Measurements from ENCODE around the gene SLC17A2.

SLC17A2 gene

DNA sequence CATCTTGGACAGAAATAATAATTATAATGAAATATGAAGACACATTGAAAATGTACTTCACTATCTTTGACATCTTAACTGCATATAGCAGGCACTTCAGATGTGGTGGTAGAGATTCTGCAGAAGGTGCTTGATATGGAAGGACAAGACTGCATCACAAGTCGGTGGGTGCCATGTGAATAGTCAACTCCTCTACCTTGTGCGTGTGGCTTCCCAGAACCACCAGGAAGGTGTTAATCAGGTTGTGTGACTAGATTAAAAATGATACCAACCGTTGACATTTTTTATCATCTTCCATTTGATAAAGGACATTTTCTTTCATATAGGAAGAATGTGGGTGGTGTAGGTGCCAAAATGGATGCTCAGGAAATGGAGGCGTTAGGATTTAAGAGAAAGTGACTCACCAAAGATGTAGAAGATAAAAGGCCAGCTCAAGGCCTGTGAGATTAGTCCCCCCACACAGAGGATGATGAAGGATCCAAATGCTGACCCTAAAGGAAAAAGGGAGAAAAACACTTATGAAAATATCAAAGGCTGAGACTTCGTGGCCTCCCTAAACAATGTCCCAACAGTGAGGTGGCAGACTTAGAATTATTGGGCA is 12.3 kb downstream of the SLC17A2 start:
- H3K9ac ChIP-seq (ENCODE audit: low read depth, low read length) = no peak overlapping the region
- H3K36me3 ChIP-seq (ENCODE audit: insufficient read depth, low read length) = no peaks in the 10 kb centered on the region
- no peaks in the 10 kb centered on the region for H3K4me1 ChIP-seq (ENCODE audit: insufficient read depth, low read length)
- H3K9me3 ChIP-seq (ENCODE audit: control insufficient read depth, insufficient read depth, low read length) = no peaks in the 10 kb centered on the region

- Histone ChIP-seq H3K4me1 (ENCODE audit: insufficient read depth, low read length) (no peaks in the 10 kb centered on the region), H3K36me3 (ENCODE audit: insufficient read depth, low read length) (no peaks in the 10 kb centered on the region), H3K9me3 (ENCODE audit: control insufficient read depth, insufficient read depth, low read length) (no peaks in the 10 kb centered on the region), H3K9ac (ENCODE audit: low read depth, low read length) (no peak overlapping the region)
Measured at GRCh38 chr6:25916789-25917490, 13.6 kb downstream of the SLC17A2 start.

- Histone ChIP-seq H3K36me3 (ENCODE audit: insufficient read depth, low read length) (no peaks in the 10 kb centered on the region), H3K4me1 (ENCODE audit: insufficient read depth, low read length) (no peaks in the 10 kb centered on the region), H3K9ac (ENCODE audit: low read depth, low read length) (no peak overlapping the region), H3K9me3 (ENCODE audit: control insufficient read depth, insufficient read depth, low read length) (no peaks in the 10 kb centered on the region)
Measured at GRCh38 chr6:25916330-25916729, 14.2 kb downstream of the SLC17A2 start.

DNA sequence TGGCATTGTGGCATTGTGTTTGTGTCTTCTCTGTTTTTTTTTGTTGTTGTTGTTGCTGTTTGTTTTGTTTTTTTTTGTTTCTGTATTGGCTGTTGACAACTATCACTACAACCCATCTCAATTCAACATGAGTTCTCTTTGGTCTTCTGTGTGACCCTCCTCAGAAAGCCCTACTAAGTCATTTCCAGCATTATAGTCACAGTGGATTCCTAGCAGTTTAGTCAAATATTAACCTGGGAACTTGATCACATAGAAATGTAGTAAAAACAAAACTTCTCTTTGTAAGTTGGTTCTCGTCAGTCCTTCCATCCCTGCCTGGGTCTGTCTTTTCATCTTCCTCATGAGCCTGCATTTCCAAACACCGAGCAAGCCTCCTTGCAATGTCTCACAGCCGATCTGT is 16.8 kb downstream of the SLC17A2 start:
- Histone ChIP-seq H3K9ac (ENCODE audit: low read depth, low read length) (no peak overlapping the region), H3K9me3 (ENCODE audit: control insufficient read depth, insufficient read depth, low read length) (no peaks in the 10 kb centered on the region), H3K36me3 (ENCODE audit: insufficient read depth, low read length) (no peaks in the 10 kb centered on the region), H3K4me1 (ENCODE audit: insufficient read depth, low read length) (no peaks in the 10 kb centered on the region)

- Histone ChIP-seq H3K9me3 (ENCODE audit: control insufficient read depth, insufficient read depth, low read length) (no peaks in the 10 kb centered on the region), H3K36me3 (ENCODE audit: insufficient read depth, low read length) (no peaks in the 10 kb centered on the region), H3K4me1 (ENCODE audit: insufficient read depth, low read length) (no peaks in the 10 kb centered on the region), H3K9ac (ENCODE audit: low read depth, low read length) (no peak overlapping the region)
Measured at GRCh38 chr6:25911351-25911750, 19.1 kb downstream of the SLC17A2 start.

- no peaks in the 10 kb centered on the region for H3K9me3 ChIP-seq (ENCODE audit: control insufficient read depth, insufficient read depth, low read length)
- H3K36me3 ChIP-seq (ENCODE audit: insufficient read depth, low read length) = no peaks in the 10 kb centered on the region
- H3K9ac ChIP-seq (ENCODE audit: low read depth, low read length) = no peak overlapping the region
- H3K4me1 ChIP-seq (ENCODE audit: insufficient read depth, low read length) = no peaks in the 10 kb centered on the region
Measured at GRCh38 chr6:25907475-25908014, 22.9 kb downstream of the SLC17A2 start.

DNA sequence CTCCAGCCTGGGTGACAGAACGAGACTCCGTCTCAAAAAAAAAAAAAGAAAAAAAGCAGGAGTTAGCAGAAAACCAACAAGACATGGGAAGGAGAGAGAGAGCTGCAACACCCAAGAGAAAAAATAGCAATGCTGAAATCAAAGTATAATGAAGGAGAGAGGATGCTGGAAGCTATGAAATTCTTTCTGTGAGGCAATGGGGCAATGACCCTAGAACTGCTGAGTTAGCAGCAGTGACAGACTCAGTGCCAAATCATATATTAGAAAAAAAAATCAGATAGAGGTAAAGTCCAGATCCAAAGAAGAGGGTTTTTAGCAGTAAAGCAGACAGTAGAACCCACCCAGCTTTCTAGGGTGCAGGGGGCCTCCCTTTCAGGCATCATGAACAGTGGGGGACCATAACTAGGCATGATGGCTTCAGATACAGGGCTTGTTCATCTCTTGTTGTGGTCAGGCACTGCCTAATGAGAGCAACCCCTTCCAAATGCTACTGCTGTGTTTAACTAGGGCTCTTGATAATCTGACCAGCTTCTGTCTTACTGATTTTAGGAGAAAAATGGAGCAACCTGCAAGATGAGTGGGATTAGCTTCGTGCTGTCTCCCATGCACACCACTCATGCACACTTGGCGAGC is 26.9 kb downstream of the SLC17A2 start:
- Histone ChIP-seq H3K9ac (ENCODE audit: low read depth, low read length) (no peak overlapping the region), H3K9me3 (ENCODE audit: control insufficient read depth, insufficient read depth, low read length) (no peaks in the 10 kb centered on the region), H3K36me3 (ENCODE audit: insufficient read depth, low read length) (no peaks in the 10 kb centered on the region), H3K4me1 (ENCODE audit: insufficient read depth, low read length) (peaks cover 18% of the 10 kb centered on the region)

DNA sequence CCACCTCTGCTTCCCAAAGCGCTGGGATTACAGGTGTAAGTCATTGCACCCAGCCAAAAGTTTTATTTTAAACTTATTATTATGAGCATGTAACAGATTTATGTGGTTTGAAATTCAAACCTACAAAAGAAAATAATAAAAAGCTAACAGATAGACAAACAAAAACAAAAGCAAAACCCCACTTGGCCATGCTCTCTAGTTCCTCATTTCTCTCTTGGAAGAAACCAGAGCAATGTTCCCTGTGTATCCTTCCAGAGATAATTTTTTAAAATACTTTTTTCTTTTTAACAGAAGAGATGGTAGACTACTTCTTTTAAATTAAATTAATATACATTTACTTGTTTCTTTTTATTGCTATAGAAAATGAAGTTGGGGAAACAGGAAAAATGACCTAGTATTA is 28.4 kb downstream of the SLC17A2 start:
- Histone ChIP-seq H3K36me3 (ENCODE audit: insufficient read depth, low read length) (no peaks in the 10 kb centered on the region), H3K4me1 (ENCODE audit: insufficient read depth, low read length) (peaks cover 24% of the 10 kb centered on the region), H3K9me3 (ENCODE audit: control insufficient read depth, insufficient read depth, low read length) (no peaks in the 10 kb centered on the region), H3K9ac (ENCODE audit: low read depth, low read length) (no peak overlapping the region)

DNA sequence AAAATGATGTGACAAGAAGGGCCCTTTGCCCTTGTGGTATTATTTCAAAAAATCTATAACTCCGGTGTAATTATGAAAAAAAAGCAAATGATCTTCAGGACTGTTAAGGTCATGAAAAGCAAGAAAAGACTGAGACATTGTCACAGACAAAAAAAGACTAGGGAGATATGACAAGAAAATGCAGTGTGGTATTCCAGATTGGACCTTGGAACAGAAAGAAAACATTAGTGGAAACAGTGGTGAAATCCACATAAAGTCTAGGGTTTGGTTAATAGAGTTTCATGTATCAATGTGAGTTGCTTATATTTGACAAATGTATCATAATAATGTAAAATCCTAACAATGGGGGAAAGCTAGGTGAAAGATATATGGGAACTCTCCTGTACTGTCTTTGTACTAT is 29.6 kb downstream of the SLC17A2 start:
- no peak overlapping the region for H3K9ac ChIP-seq (ENCODE audit: low read depth, low read length)
- no peaks in the 10 kb centered on the region for H3K9me3 ChIP-seq (ENCODE audit: control insufficient read depth, insufficient read depth, low read length)
- H3K4me1 ChIP-seq (ENCODE audit: insufficient read depth, low read length) = peaks cover 24% of the 10 kb centered on the region
- no peaks in the 10 kb centered on the region for H3K36me3 ChIP-seq (ENCODE audit: insufficient read depth, low read length)

DNA sequence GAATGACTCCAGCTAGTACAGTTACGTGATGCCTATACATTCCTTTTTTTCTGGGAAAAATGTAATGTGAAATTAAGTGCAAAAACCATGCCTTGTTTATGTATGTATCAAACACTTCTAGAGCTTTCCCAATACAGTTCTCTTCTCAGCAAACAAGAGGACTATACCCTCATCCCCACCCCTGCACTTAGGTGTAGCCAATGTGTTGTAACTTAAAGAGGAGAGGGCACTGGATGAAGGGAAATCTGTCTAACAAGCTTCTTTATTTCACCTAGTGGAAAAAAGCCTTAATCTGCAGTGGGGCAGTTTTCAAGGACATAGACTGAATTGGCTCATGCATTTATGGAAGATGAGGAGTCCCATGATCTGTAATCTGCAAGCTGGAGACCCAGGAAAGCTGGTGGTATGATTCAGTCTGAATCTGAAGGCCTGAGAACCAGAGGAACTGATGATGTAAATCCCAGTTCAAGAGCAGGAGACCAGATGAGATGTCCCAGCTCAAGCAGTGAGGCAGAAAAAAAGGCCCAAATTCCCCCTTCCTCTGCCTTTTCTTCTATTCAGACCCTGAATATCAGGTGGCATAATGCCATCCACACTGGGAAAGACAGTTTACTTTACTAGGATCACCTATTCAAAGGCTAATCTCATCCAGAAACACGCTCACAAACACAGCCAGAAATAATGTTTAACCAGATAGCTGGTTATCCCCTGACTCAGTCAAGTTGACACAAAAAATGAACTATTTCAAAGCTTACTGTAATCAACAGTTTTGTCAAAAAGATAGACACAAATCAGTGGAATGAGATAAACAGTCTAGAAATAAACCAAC is 30.7 kb downstream of the SLC17A2 start:
- Histone ChIP-seq H3K9me3 (ENCODE audit: control insufficient read depth, insufficient read depth, low read length) (no peaks in the 10 kb centered on the region), H3K4me1 (ENCODE audit: insufficient read depth, low read length) (peaks cover 24% of the 10 kb centered on the region), H3K36me3 (ENCODE audit: insufficient read depth, low read length) (no peaks in the 10 kb centered on the region), H3K9ac (ENCODE audit: low read depth, low read length) (no peak overlapping the region)

- Histone ChIP-seq H3K9ac (ENCODE audit: low read depth, low read length) (no peak overlapping the region), H3K9me3 (ENCODE audit: control insufficient read depth, insufficient read depth, low read length) (no peaks in the 10 kb centered on the region), H3K4me1 (ENCODE audit: insufficient read depth, low read length) (peaks cover 24% of the 10 kb centered on the region), H3K36me3 (ENCODE audit: insufficient read depth, low read length) (no peaks in the 10 kb centered on the region)
Measured at GRCh38 chr6:25899123-25899522, 31.4 kb downstream of the SLC17A2 start.

DNA sequence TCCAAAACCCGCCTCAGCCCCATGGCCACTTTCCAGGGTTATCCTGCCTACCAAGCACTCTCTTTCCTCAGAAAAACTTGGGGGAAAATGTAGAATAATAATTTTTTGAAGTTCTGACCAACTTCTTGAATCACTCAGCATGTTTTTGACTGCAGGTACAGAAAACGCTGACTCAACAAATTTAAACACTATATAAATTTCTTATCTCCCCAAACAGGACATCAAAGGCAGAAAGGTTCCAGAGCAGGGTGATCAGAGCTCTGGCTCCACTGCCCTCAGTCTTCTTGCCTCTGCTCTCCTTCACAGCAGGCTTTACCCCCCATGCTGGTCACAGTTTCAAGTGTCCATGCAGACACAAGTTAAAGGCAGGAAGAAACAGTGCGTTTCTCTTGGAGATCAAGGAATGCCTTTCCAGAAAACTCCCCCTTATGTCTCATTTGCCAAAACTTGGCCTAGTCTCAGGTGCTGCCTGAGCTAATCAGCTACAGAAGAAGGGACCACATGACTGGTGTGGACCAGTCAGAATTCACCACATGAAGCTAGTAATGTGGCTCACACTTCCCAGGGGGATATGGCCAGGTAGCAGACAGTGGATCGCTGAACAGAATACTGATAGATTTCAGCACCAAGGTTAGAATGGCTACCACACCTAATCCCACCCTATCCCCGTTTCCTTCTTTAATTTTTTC is 32.1 kb downstream of the SLC17A2 start:
- Histone ChIP-seq H3K4me1 (ENCODE audit: insufficient read depth, low read length) (peaks cover 24% of the 10 kb centered on the region), H3K9ac (ENCODE audit: low read depth, low read length) (no peak overlapping the region), H3K36me3 (ENCODE audit: insufficient read depth, low read length) (no peaks in the 10 kb centered on the region), H3K9me3 (ENCODE audit: control insufficient read depth, insufficient read depth, low read length) (no peaks in the 10 kb centered on the region)

DNA sequence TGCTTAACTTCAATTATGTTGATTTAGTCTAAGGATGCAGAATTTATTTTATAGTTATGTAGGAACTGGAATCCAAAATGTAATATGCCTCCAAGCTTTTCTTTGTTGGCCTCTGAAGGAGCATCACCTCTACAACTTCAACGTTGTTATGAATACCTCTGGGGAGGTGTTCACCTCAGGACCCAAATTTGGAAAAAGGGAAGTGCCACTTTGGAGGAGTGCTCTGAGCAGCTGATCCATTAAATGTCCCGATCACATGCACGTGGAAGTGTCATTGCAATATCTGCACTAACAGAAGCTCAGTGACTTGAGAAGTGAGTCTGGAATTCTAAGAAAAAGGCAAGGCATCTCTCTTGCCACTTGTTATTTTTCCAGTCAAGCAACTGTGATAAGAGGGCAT is 34.2 kb downstream of the SLC17A2 start:
- Histone ChIP-seq H3K9me3 (ENCODE audit: control insufficient read depth, insufficient read depth, low read length) (no peaks in the 10 kb centered on the region), H3K9ac (ENCODE audit: low read depth, low read length) (no peak overlapping the region), H3K36me3 (ENCODE audit: insufficient read depth, low read length) (no peaks in the 10 kb centered on the region), H3K4me1 (ENCODE audit: insufficient read depth, low read length) (peaks cover 24% of the 10 kb centered on the region)

DNA sequence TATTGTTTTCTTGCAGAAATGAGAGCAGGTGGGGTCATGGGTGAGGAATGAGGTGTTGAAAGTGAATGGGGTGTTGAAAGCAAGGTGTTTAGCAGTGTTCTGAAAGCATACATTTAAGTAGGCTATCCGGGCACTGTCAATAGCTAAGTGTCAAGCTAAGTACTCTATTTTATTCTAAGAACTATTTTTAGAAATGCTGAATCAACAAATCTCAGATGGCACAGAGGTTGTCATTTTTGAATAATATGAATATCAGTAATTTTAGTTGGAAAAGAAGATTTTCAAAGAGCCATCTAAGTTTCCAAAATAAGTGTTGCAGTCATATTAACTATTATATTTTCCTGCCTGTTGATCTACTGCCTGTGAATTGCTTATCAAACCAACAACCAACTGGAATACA is 34.7 kb downstream of the SLC17A2 start:
- Histone ChIP-seq H3K9ac (ENCODE audit: low read depth, low read length) (no peak overlapping the region), H3K36me3 (ENCODE audit: insufficient read depth, low read length) (no peaks in the 10 kb centered on the region), H3K9me3 (ENCODE audit: control insufficient read depth, insufficient read depth, low read length) (no peaks in the 10 kb centered on the region), H3K4me1 (ENCODE audit: insufficient read depth, low read length) (peaks cover 24% of the 10 kb centered on the region)
